ENCODE data around the gene ZNF138. TPM values are rescaled to one million over a fixed set of nuclear protein-coding genes. Genes with fewer than 3 reads are reported as not detected.
A peak's percentile ranks its signal among the peaks of the same experiment; 100 is the strongest.
"Not testable (repeated sequence)": the region's sequence is repeated elsewhere in the genome, so short reads cannot be mapped to it uniquely, and the experiment has no call there.

ZNF138 gene
- total RNA-seq, 2 experiments from 2014 or later = 5.6 to 7.3 TPM

GRCh38 chr7:64787295-64787694 lies 6.9 kb upstream of the ZNF138 start:
- intact Hi-C loops (cut with DNase I, micrococcal nuclease) = no loop called here
- Mint-ChIP-seq H3K27me3 (peaks cover 15% of the 10 kb centered on the region), H3K9me3 (peaks cover 2% of the 10 kb centered on the region), H3K27ac (no peak overlapping the region), H3K4me1 (ENCODE audit: low read depth) (no peaks in the 10 kb centered on the region), H3K4me3 (no peak overlapping the region), H3K36me3 (ENCODE audit: low read depth) (no peaks in the 10 kb centered on the region)
- ChIA-PET POLR2A (no interaction called here), CTCF (no interaction called here)
- Histone ChIP-seq H3K36me3 (ENCODE audit: insufficient read depth, low read length) (no peaks in the 10 kb centered on the region), H3K27ac (ENCODE audit: low read depth in 1 of 2, low read length in 2 of 2) (no peak overlapping the region), H3K4me3 (ENCODE audit: low read length) (no peak overlapping the region), H3K27me3 (ENCODE audit: control insufficient read depth in 1 of 2, insufficient read depth in 2 of 2, low read length in 2 of 2) (no peaks in the 10 kb centered on the region), H3K4me1 (ENCODE audit: insufficient read depth, low read length) (no peaks in the 10 kb centered on the region), H3K9me3 (ENCODE audit: control insufficient read depth in 1 of 2, insufficient read depth in 1 of 2, low read length in 2 of 2) (no peaks in the 10 kb centered on the region)
- ATAC-seq (ENCODE audit: poor library complexity) (no peak), DNase-seq (no peak)
- TF ChIP-seq CTCF (IDR thresholded peaks at IDR 0.05) = no peak

GRCh38 chr7:64789241-64789640 lies 5.0 kb upstream of the ZNF138 start:
- H3K27ac ChIP-seq (ENCODE audit: low read depth in 1 of 2, low read length in 2 of 2); DNase-seq; H3K4me3 Mint-ChIP-seq; intact Hi-C loops (cut with DNase I, micrococcal nuclease); H3K27me3 Mint-ChIP-seq; H3K27ac Mint-ChIP-seq; H3K9me3 ChIP-seq (ENCODE audit: control insufficient read depth in 1 of 2, insufficient read depth in 1 of 2, low read length in 2 of 2); H3K4me1 ChIP-seq (ENCODE audit: insufficient read depth, low read length); CTCF ChIA-PET; H3K27me3 ChIP-seq (ENCODE audit: control insufficient read depth in 1 of 2, insufficient read depth in 2 of 2, low read length in 2 of 2); H3K4me1 Mint-ChIP-seq (ENCODE audit: low read depth); H3K9me3 Mint-ChIP-seq; H3K36me3 Mint-ChIP-seq (ENCODE audit: low read depth); H3K36me3 ChIP-seq (ENCODE audit: insufficient read depth, low read length); H3K4me3 ChIP-seq (ENCODE audit: low read length); ATAC-seq (ENCODE audit: poor library complexity): not testable (repeated sequence)
- POLR2A ChIA-PET = interaction anchor here (0.6 to 0.8 kb wide), 2 partner anchors 124 to 864 kb away, joined by 3 to 5 read pairs; partner anchors contain the start of gene ZNF107

GRCh38 chr7:64793106-64793755 lies 997 bp upstream of the ZNF138 start:
- peaks cover 4% of the 10 kb centered on the region for H3K36me3 ChIP-seq (ENCODE audit: insufficient read depth, low read length)
- no peaks in the 10 kb centered on the region for H3K9me3 Mint-ChIP-seq
- no peaks in the 10 kb centered on the region for H3K27me3 ChIP-seq (ENCODE audit: control insufficient read depth in 1 of 2, insufficient read depth in 2 of 2, low read length in 2 of 2)
- intact Hi-C loops (cut with DNase I, micrococcal nuclease) = loop anchor here (5.0 to 10.0 kb wide), 10 partner anchors 98 to 1702 kb away; partner anchors contain the start of genes ERV3-1 (in 1 of the 2), ZNF273 (in 1 of the 2), ZNF680 (in 1 of the 2) and ZNF736 (in 1 of the 2)
- peaks cover 32% of the 10 kb centered on the region for H3K4me1 Mint-ChIP-seq (ENCODE audit: low read depth)
- H3K4me1 ChIP-seq (ENCODE audit: insufficient read depth, low read length) = peaks cover 27% of the 10 kb centered on the region
- peak in 1 of 14 experiments; percentile 1 for DNase-seq
- H3K27ac ChIP-seq (ENCODE audit: low read depth in 1 of 2, low read length in 2 of 2) = peak overlapping the region; percentile 57 to 72
- H3K4me3 Mint-ChIP-seq = peak overlapping the region; percentile 98
- no peaks in the 10 kb centered on the region for H3K27me3 Mint-ChIP-seq
- H3K36me3 Mint-ChIP-seq (ENCODE audit: low read depth) = peaks cover 36% of the 10 kb centered on the region
- no peak for TF ChIP-seq CTCF (IDR thresholded peaks at IDR 0.05)
- H3K27ac Mint-ChIP-seq = peak overlapping the region; percentile 98
- no peak for ATAC-seq (ENCODE audit: poor library complexity)
- H3K4me3 ChIP-seq (ENCODE audit: low read length) = no peak overlapping the region
- POLR2A ChIA-PET = interaction anchor here (0.8 to 2.5 kb wide), 8 partner anchors 95 to 581 kb away, joined by 4 to 46 read pairs (median 12); partner anchors contain the start of genes ERV3-1, ZNF107, ZNF273 and ZNF680
- no peaks in the 10 kb centered on the region for H3K9me3 ChIP-seq (ENCODE audit: control insufficient read depth in 1 of 2, insufficient read depth in 1 of 2, low read length in 2 of 2)
- CTCF ChIA-PET = no interaction called here

Measured in CD4-positive, alpha-beta T cell (primary cell).